ENCODE measurements around the gene PRPF19.

Gene PRPF19

GRCh38 chr11:60849641-60850520, 56.5 kb downstream of the PRPF19 start:
- TF ChIP-seq, protein P1, sequence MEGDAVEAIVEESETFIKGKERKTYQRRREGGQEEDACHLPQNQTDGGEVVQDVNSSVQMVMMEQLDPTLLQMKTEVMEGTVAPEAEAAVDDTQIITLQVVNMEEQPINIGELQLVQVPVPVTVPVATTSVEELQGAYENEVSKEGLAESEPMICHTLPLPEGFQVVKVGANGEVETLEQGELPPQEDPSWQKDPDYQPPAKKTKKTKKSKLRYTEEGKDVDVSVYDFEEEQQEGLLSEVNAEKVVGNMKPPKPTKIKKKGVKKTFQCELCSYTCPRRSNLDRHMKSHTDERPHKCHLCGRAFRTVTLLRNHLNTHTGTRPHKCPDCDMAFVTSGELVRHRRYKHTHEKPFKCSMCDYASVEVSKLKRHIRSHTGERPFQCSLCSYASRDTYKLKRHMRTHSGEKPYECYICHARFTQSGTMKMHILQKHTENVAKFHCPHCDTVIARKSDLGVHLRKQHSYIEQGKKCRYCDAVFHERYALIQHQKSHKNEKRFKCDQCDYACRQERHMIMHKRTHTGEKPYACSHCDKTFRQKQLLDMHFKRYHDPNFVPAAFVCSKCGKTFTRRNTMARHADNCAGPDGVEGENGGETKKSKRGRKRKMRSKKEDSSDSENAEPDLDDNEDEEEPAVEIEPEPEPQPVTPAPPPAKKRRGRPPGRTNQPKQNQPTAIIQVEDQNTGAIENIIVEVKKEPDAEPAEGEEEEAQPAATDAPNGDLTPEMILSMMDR (conservative IDR thresholded peaks at IDR 0.05; ENCODE audit: low read depth) = no peak
- DNase-seq (ENCODE audit: low spot score) = no peak
- POLR2A ChIA-PET (ENCODE audit: low non-redundant PET) = no interaction called here
- no peak overlapping the region for H3K27ac ChIP-seq
- CTCF ChIA-PET = interaction anchor here (1.5 kb wide), 1 partner anchor 49 kb away, joined by 4 read pairs; no protein-coding TSS in a partner anchor

- TF ChIP-seq, protein P1 (conservative IDR thresholded peaks at IDR 0.05; ENCODE audit: low read depth) = no peak
- ChIA-PET CTCF (interaction anchor here (0.7 kb wide), 1 partner anchor 73 kb away, joined by 3 read pairs; no protein-coding TSS in a partner anchor), POLR2A (ENCODE audit: low non-redundant PET) (no interaction called here)
- no peak for DNase-seq (ENCODE audit: low spot score)
- H3K27ac ChIP-seq = no peak overlapping the region
Measured at GRCh38 chr11:60848714-60849151, 57.7 kb downstream of the PRPF19 start.

- TF ChIP-seq, protein P1 (conservative IDR thresholded peaks at IDR 0.05; ENCODE audit: low read depth) = no peak
- no peak overlapping the region for H3K27ac ChIP-seq
- POLR2A ChIA-PET (ENCODE audit: low non-redundant PET) = no interaction called here
- DNase-seq (ENCODE audit: low spot score) = no peak
- CTCF ChIA-PET = interaction anchor here (0.5 kb wide), 1 partner anchor 549 kb away, joined by 7 read pairs; no protein-coding TSS in a partner anchor
Measured at GRCh38 chr11:60847896-60848295, 58.5 kb downstream of the PRPF19 start.

- no peak overlapping the region for H3K27ac ChIP-seq
- no peak for DNase-seq (ENCODE audit: low spot score)
- CTCF ChIA-PET = no interaction called here
- POLR2A ChIA-PET (ENCODE audit: low non-redundant PET) = no interaction called here
- TF ChIP-seq, protein P1 (conservative IDR thresholded peaks at IDR 0.05; ENCODE audit: low read depth) = no peak
Measured at GRCh38 chr11:60847281-60847680, 59.1 kb downstream of the PRPF19 start.

DNA sequence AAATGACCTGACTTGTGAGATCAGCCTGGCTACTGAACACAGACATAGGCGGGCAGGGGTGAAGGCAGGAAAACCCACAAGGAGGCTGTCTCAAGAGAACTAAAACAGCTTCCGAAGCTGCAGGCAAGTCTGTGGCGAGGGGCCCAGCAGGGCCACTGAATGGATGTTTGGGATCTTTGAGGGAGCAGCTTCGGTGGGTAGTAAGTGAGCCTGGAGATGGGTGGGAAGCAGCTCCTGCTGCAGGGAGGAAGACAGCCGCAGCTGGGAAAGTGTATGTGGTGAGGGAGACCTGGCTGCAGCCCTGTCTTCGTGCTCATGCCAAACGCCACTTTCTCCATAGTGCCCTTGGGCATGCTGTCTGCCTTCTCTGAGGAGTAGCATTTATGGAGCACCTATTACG, 61.0 kb downstream of the PRPF19 start:
- TF ChIP-seq, protein P1 (conservative IDR thresholded peaks at IDR 0.05; ENCODE audit: low read depth) = no peak
- POLR2A ChIA-PET (ENCODE audit: low non-redundant PET) = no interaction called here
- CTCF ChIA-PET = interaction anchor here (3.6 kb wide), 1 partner anchor 14 kb away, joined by 14 read pairs; no protein-coding TSS in a partner anchor
- DNase-seq (ENCODE audit: low spot score) = no peak
- H3K27ac ChIP-seq = 0 out of 2 replicates have a peak overlapping the region, but pooled peaks have one; percentile 10

GRCh38 chr11:60844870-60845221, 61.5 kb downstream of the PRPF19 start:
- TF ChIP-seq, protein P1 (conservative IDR thresholded peaks at IDR 0.05; ENCODE audit: low read depth) = no peak
- ChIA-PET CTCF (interaction anchor here (3.6 kb wide), 1 partner anchor 14 kb away, joined by 14 read pairs; no protein-coding TSS in a partner anchor), POLR2A (ENCODE audit: low non-redundant PET) (no interaction called here)
- 0 out of 2 replicates have a peak overlapping the region, but pooled peaks have one; percentile 10 for H3K27ac ChIP-seq
- no peak for DNase-seq (ENCODE audit: low spot score)

Data from RWPE1 (cell line).